HCT116 (cell line): Measurements from ENCODE around the gene CCN5. TPM values are rescaled to one million over a fixed set of nuclear protein-coding genes. Genes with fewer than 3 reads are reported as not detected.

ENCODE experiments used
- ATAC-seq: fragments of 200-7000 bp; cut with Tn5 transposase; 2 replicates; pipeline ENCODE4 v1.9.1; 2020; ENCODE audit warnings: mild to moderate bottlenecking, moderate library complexity
- BruUV-seq: library from RNA; stranded (reverse); fragments of 400-500 nt; replicated peaks from 2 replicates; lab custom pipeline; 2021; lab: Mats Ljungman, UMichigan
- CTCF ChIA-PET: fragments of 300-600 bp; sonication (Branson Sonifier 250); formaldehyde crosslinking; loops from one replicate; lab custom pipeline; 2021; ENCODE audit warnings: antibody characterized with exemption; lab: Charles Lee
- POLR2A ChIA-PET: fragments of 300-600, 350-600 bp; sonication (Branson Sonifier 250); formaldehyde crosslinking; loops from one replicate; lab custom pipeline; 2021; ENCODE audit warnings: antibody characterized with exemption; lab: Charles Lee
- RAD21 ChIA-PET, 2 experiments: fragments of 300-600 bp; sonication (Branson Sonifier 250); formaldehyde crosslinking; loops; one replicate each; lab custom pipeline; 2023; ENCODE audit warnings: low total read pairs in 2 of 2; ENCODE audit not compliant: uncharacterized antibody in 2 of 2, unreplicated experiment in 2 of 2, low non-redundant PET in 1 of 2; lab: Charles Lee
- DNase-seq: peaks from one replicate; pipeline ENCODE4 v3.0.0-alpha.2; 2010; ENCODE audit warnings: low read depth, low spot score
- H2AFZ ChIP-seq: fragments of 200-600 bp; shearing (Covaris generic), sonication (generic); 2 replicates; pipeline ENCODE4 v1.6.1; 2017; ENCODE audit warnings: low read depth, mixed run types, mixed read lengths, antibody characterized with exemption, low read length; ENCODE audit not compliant: poor library complexity, severe bottlenecking
- H3K27ac ChIP-seq: 2 replicates; pipeline ENCODE4 v1.5.1; 2012; ENCODE audit warnings: low read depth, low read length
- H3K27me3 ChIP-seq: fragments of 200-600 bp; sonication (generic); 2 replicates; pipeline ENCODE4 v1.6.1; 2016; ENCODE audit warnings: mixed run types, low read length, mixed read lengths; ENCODE audit not compliant: insufficient read depth
- H3K36me3 ChIP-seq, 2 experiments: fragments of 200-500 bp in 1 of 2; fragments of 200-600 bp in 1 of 2; sonication (Bioruptor generic) in 1 of 2; sonication (generic) in 1 of 2; 2 replicates each; pipeline versions ENCODE4 v1.5.1 to v1.6.1; 2014 to 2016; ENCODE audit warnings: low read length in 2 of 2, inconsistent platforms in 1 of 2, mixed read lengths in 1 of 2, mixed run types in 1 of 2; ENCODE audit not compliant: insufficient read depth in 2 of 2, control insufficient read depth in 1 of 2
- H3K4me1 ChIP-seq, 2 experiments: fragments of 200-600 bp in 1 of 2; sonication (generic) in 1 of 2; 2 replicates each; pipeline versions ENCODE4 v1.5.1 to v1.6.1; 2012 to 2017; ENCODE audit warnings: low read length in 2 of 2, inconsistent platforms in 1 of 2, mild to moderate bottlenecking in 1 of 2, mixed read lengths in 1 of 2, mixed run types in 1 of 2, moderate library complexity in 1 of 2; ENCODE audit not compliant: insufficient read depth in 2 of 2, control insufficient read depth in 1 of 2
- H3K4me2 ChIP-seq: fragments of 200-600 bp; sonication (generic); 2 replicates; pipeline ENCODE4 v1.6.1; 2017; ENCODE audit warnings: mixed run types, low read length, mixed read lengths
- H3K4me3 ChIP-seq, 2 experiments: fragments of 200-600 bp in 1 of 2; sonication (generic) in 1 of 2; replicated peaks in 1 of 2; 2 replicates each; pipeline ENCODE4 v1.5.1; 2011 to 2016; ENCODE audit warnings: low read length in 2 of 2, control low read depth in 1 of 2, low read depth in 1 of 2, mild to moderate bottlenecking in 1 of 2, mixed read lengths in 1 of 2, mixed run types in 1 of 2
- H3K79me2 ChIP-seq: fragments of 200-600 bp; sonication (generic); 2 replicates; pipeline ENCODE4 v1.6.1; 2017; ENCODE audit warnings: mild to moderate bottlenecking, mixed run types, low read length, moderate library complexity, mixed read lengths; ENCODE audit not compliant: insufficient read depth
- H3K9ac ChIP-seq: fragments of 200-600 bp; sonication (generic); 2 replicates; pipeline ENCODE4 v1.6.1; 2016; ENCODE audit warnings: low read length, mixed read lengths
- H3K9me2 ChIP-seq: fragments of 200-600 bp; sonication (generic), shearing (Covaris generic); 2 replicates; pipeline ENCODE4 v1.6.1; 2017; ENCODE audit warnings: mixed run types, mild to moderate bottlenecking, moderate library complexity; ENCODE audit not compliant: insufficient read depth
- H3K9me3 ChIP-seq, 2 experiments: fragments of 200-500 bp in 1 of 2; fragments of 200-600 bp in 1 of 2; sonication (Bioruptor generic) in 1 of 2; sonication (generic) in 1 of 2; 2 replicates each; pipeline ENCODE4 v1.6.1; 2014 to 2017; ENCODE audit warnings: low read length in 2 of 2, mixed read lengths in 2 of 2, inconsistent platforms in 1 of 2, low read depth in 1 of 2, mild to moderate bottlenecking in 1 of 2, mixed run types in 1 of 2, moderate library complexity in 1 of 2; ENCODE audit not compliant: control insufficient read depth in 1 of 2, insufficient read depth in 1 of 2
- H4K20me1 ChIP-seq: fragments of 200-600 bp; sonication (generic), shearing (Covaris generic); 2 replicates; pipeline ENCODE4 v1.6.1; 2017; ENCODE audit warnings: mixed run types, mild to moderate bottlenecking, moderate library complexity; ENCODE audit not compliant: insufficient read depth
- ELF1 ChIP-seq: IDR thresholded peaks from 2 replicates; pipeline ENCODE4 v1.6.1; 2012; ENCODE audit warnings: low read depth, borderline replicate concordance
- EZH2 ChIP-seq: fragments of 200-600 bp; sonication (generic); IDR thresholded peaks from 2 replicates; pipeline ENCODE4 v1.6.1; 2017; ENCODE audit warnings: antibody characterized with exemption, mixed run types
- FOSL1 ChIP-seq: IDR thresholded peaks from 2 replicates; pipeline ENCODE4 v1.6.1; 2012; ENCODE audit warnings: low read depth
- JUND ChIP-seq: IDR thresholded peaks from 2 replicates; pipeline ENCODE4 v1.6.1; 2012
- POLR2A ChIP-seq: IDR thresholded peaks from 2 replicates; pipeline ENCODE4 v1.7.0; 2011; ENCODE audit warnings: borderline replicate concordance; ENCODE audit not compliant: insufficient read depth, insufficient read length; ENCODE audit errors: extremely low read depth
- ZNF274 ChIP-seq: fragments of 200-500 bp; sonication (Bioruptor generic); IDR thresholded peaks from 2 replicates; pipeline ENCODE4 v1.6.1; 2014; ENCODE audit warnings: mild to moderate bottlenecking, low read depth, low read length, inconsistent platforms
- intact Hi-C: fragments of 100-400 bp; cut with micrococcal nuclease; formaldehyde crosslinking; loops from 2 replicates; pipeline ENCODE4 v1.10.0; 2022
- total RNA-seq: library from RNA; stranded (reverse); gene quantifications from one replicate; pipeline ENCODE4 v1.2.1, GENCODE V29; 2021; ENCODE audit not compliant: unreplicated experiment
- TF ChIP-seq, protein P1 (sequence below): IDR thresholded peaks from 2 replicates; pipeline ENCODE4 v1.6.1; 2012
- TF ChIP-seq, protein P2 (sequence below): IDR thresholded peaks from 2 replicates; pipeline ENCODE4 v1.6.1; 2011; ENCODE audit warnings: mild to moderate bottlenecking, low read length, moderate library complexity; ENCODE audit not compliant: insufficient replicate concordance; ENCODE audit errors: extremely low read depth

Gene CCN5
- total RNA-seq, 1 experiment from 2014 or later = 0.20 TPM

DNA sequence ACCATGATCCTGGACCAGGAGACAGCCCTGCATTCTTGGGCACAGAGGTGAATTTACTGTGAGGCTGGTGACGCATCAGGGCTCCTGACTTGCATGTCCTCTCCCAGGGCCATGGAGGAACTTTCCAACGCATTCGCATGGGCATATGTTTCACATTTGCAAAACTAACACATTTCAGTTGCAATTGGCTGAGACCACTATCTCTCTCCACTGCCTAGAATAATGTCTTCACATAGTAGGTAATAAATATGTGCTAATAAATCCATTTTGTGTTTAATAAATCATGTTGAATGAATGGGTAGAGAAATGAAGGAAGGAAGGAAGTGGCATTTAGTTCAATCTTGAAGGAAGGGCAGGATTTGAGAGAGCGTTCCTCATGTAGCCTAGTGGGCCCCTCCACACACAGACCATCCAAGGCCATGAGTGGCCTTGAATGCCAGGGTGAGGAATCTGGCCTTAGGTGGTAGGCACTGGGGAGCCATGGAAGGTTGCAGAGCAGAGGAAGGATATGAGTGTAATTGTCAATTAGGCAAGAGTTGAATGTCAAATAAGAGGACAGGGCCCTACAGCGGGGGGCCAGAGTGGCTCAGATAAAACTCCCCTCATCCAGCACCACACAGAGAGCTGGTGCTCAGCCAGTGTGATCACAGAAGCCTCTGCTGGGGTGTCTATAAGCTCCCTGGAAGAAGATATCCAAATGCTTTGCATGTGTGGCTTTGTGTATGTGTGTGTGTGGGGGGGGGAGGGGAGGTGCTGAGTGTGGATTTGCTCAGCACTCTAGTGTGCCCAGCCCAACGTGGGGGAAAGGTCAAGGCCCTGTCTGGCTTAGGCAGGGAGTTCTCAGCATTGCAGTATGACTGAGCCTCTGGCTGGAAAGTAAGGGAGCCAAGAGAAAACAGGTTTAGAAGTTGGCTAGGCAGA, 30.9 kb upstream of the CCN5 start:
- Histone ChIP-seq H3K4me2 (peak overlapping the region; percentile 43), H3K36me3 (no peaks in the 10 kb centered on the region), H4K20me1 (no peaks in the 10 kb centered on the region), H3K79me2 (no peaks in the 10 kb centered on the region), H3K4me3 (no peak overlapping the region), H3K27ac (no peak overlapping the region), H3K27me3 (no peaks in the 10 kb centered on the region), H3K4me1 (peaks cover 2 to 20% of the 10 kb centered on the region in 2 experiments; a peak in 3 of 4 replicates), H2AFZ (peak overlapping the region; percentile 63), H3K9me2 (no peaks in the 10 kb centered on the region), H3K9me3 (no peaks in the 10 kb centered on the region), H3K9ac (no peak overlapping the region)
- intact Hi-C loops = no loop called here
- RAD21 ChIA-PET = interaction anchor here (0.6 to 4.6 kb wide), 6 partner anchors 13 to 63 kb away, joined by 3 to 27 read pairs (median 6); no protein-coding TSS in a partner anchor
- ATAC-seq (no peak; the same call in 1 of the 2 replicates), DNase-seq (no peak)
- TF ChIP-seq FOSL1 (no peak), POLR2A (no peak), JUND (no peak), ZNF274 (no peak), EZH2 (no peak), ELF1 (no peak)
- TF ChIP-seq, protein P1, sequence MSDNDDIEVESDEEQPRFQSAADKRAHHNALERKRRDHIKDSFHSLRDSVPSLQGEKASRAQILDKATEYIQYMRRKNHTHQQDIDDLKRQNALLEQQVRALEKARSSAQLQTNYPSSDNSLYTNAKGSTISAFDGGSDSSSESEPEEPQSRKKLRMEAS = no peak
- TF ChIP-seq, protein P2, sequence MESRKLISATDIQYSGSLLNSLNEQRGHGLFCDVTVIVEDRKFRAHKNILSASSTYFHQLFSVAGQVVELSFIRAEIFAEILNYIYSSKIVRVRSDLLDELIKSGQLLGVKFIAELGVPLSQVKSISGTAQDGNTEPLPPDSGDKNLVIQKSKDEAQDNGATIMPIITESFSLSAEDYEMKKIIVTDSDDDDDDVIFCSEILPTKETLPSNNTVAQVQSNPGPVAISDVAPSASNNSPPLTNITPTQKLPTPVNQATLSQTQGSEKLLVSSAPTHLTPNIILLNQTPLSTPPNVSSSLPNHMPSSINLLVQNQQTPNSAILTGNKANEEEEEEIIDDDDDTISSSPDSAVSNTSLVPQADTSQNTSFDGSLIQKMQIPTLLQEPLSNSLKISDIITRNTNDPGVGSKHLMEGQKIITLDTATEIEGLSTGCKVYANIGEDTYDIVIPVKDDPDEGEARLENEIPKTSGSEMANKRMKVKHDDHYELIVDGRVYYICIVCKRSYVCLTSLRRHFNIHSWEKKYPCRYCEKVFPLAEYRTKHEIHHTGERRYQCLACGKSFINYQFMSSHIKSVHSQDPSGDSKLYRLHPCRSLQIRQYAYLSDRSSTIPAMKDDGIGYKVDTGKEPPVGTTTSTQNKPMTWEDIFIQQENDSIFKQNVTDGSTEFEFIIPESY = no peak
- POLR2A ChIA-PET = interaction anchor here (1.0 kb wide), 2 partner anchors 48 kb away, joined by 3 to 5 read pairs; no protein-coding TSS in a partner anchor
- CTCF ChIA-PET = interaction anchor here (0.6 to 7.5 kb wide), 20 partner anchors 8 to 617 kb away, joined by 3 to 160 read pairs (median 4); partner anchors contain the start of gene ADA
- no TSS peak for BruUV-seq
